Stimulated activated effector memory CD8-positive, alpha-beta T cell treated with anti-CD3 and anti-CD28 coated beads, Interleukin-12 subunit alpha, Interleukin-12 subunit beta, amount 100 ng/mL, for 72 hours (primary cell): ENCODE data around the gene KTN1.

Source experiments
- ATAC-seq: fragments of 150-1000 bp; cut with Tn5 transposase; 2 replicates; pipeline ENCODE4 v1.10.0; 2021
- DNase-seq, 2 donors: peaks; one replicate each; pipeline ENCODE4 v3.0.0; 2021 to 2022; ENCODE audit warnings: low spot score in 2 of 2
- H3K27ac Mint-ChIP-seq: one replicate; pipeline ENCODE4 v1.8.0; 2022; ENCODE audit warnings: mild to moderate bottlenecking, mixed read lengths
- H3K36me3 Mint-ChIP-seq: one replicate; pipeline ENCODE4 v1.8.0; 2022; ENCODE audit warnings: mild to moderate bottlenecking, mixed read lengths
- H3K4me1 Mint-ChIP-seq: one replicate; pipeline ENCODE4 v1.8.0; 2022; ENCODE audit warnings: mixed read lengths
- H3K4me3 Mint-ChIP-seq: one replicate; pipeline ENCODE4 v1.8.0; 2022; ENCODE audit warnings: mild to moderate bottlenecking, mixed read lengths
- H3K9me3 Mint-ChIP-seq: one replicate; pipeline ENCODE4 v1.8.0; 2022; ENCODE audit warnings: mixed read lengths

Gene KTN1

GRCh38 chr14:55587847-55588246, 7.8 kb downstream of the KTN1 start:
- Mint-ChIP-seq H3K27ac (no peak overlapping the region), H3K4me1 (peaks cover 56% of the 10 kb centered on the region), H3K36me3 (peaks cover 9% of the 10 kb centered on the region), H3K4me3 (no peak overlapping the region), H3K9me3 (no peaks in the 10 kb centered on the region)
- ATAC-seq: no peak
- no peak for DNase-seq

DNA sequence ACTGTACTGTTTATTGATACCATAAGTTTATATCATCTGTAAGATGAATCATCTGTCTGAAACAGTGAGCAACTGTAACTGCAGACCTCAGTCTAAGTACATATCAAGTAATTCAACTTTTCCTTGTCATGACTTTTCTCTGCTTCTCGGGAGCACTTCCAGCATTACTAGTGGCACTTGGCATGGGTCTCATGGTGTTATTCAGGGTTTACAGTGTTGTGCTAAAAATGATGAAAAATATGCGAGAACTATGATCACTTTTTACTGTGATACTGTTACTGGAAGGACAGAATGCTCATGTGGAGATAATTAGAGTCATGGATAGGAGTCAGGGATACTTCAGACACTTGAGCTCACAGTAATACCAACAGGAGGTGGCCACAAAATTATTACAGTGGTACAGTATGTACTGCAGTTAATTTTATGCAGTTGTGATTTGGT, 8.3 kb downstream of the KTN1 start:
- peak; percentile 72 for ATAC-seq
- Mint-ChIP-seq H3K4me1 (peaks cover 58% of the 10 kb centered on the region), H3K4me3 (no peak overlapping the region), H3K27ac (no peak overlapping the region), H3K9me3 (no peaks in the 10 kb centered on the region), H3K36me3 (peaks cover 9% of the 10 kb centered on the region)
- DNase-seq: no peak

DNA sequence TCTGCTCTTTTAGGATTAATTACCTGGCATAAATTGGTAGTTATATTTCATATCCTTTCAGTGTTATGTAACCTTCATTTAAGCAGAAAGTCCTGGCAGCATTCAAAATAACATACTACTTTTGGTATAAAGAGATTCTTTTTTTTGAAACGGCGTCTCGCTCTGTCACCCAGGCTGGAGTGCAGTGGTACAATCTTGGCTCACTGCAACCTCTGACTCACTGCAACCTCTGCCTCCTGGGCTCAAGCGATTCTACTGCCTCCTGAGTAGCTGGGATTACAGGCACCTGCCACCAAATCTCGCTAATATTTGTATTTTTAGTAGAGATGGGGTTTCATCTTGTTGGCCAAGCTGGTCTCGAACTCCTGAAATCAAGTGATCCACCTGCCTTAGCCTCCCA, 9.2 kb downstream of the KTN1 start:
- H3K4me1 Mint-ChIP-seq: peaks cover 66% of the 10 kb centered on the region
- no peaks in the 10 kb centered on the region for H3K9me3 Mint-ChIP-seq
- DNase-seq (no peak), ATAC-seq (no peak)
- no peak overlapping the region for H3K4me3 Mint-ChIP-seq
- H3K27ac Mint-ChIP-seq: no peak overlapping the region
- peaks cover 9% of the 10 kb centered on the region for H3K36me3 Mint-ChIP-seq

DNA sequence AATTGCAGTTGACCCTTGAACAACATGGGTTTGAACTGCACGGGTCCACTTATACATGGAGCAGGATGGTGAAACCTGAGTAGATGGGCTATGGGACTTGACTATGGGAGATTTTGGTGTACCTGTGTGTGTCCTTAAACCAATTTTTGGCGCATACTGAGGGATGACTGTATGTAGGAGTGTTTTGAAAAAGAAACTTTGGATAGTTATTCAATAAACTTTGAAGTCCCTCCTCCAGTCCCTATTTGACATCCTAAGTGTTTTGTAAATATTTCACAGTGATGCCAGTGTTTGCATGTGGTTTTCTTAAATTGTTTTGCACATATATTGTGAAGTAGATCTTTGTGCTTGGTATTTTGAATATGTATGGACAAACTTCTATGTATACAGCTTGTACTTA, 12.4 kb downstream of the KTN1 start:
- H3K27ac Mint-ChIP-seq: peak overlapping the region; percentile 38

DNA sequence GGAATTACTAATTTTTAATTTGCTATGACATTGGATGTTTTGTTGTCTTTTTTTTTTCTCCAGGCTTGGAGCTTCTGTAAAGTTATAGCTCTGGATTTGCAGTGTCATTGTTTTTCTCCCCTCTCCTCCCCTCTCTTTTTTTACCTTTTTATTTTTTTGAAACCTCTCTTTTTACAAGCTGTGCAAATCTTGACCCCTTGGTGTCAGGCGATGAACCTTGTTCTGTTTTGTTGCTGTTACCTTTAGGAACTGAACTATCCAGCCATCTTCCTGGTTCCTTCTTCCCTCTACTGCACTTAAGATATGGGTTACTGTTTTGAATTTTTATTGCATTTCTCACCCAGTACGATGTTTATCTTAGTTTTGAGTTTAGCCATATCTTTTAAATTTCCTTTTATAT, 13.7 kb downstream of the KTN1 start:
- H3K27ac Mint-ChIP-seq: no peak overlapping the region
- no peaks in the 10 kb centered on the region for H3K9me3 Mint-ChIP-seq
- H3K36me3 Mint-ChIP-seq: peaks cover 4% of the 10 kb centered on the region
- H3K4me3 Mint-ChIP-seq: no peak overlapping the region
- peaks cover 45% of the 10 kb centered on the region for H3K4me1 Mint-ChIP-seq
- DNase-seq: no peak
- no peak for ATAC-seq

More for the DNA sequence above, 12.4 kb downstream of the KTN1 start:
- ATAC-seq (no peak), DNase-seq (no peak)
- H3K9me3 Mint-ChIP-seq: no peaks in the 10 kb centered on the region
- H3K4me1 Mint-ChIP-seq: peaks cover 55% of the 10 kb centered on the region
- H3K4me3 Mint-ChIP-seq: no peak overlapping the region
- H3K36me3 Mint-ChIP-seq: peaks cover 9% of the 10 kb centered on the region

- Mint-ChIP-seq H3K4me3 (no peak overlapping the region), H3K36me3 (no peaks in the 10 kb centered on the region), H3K27ac (no peak overlapping the region)
Observed at GRCh38 chr14:55599250-55599879, 19.4 kb downstream of the KTN1 start.

GRCh38 chr14:55600784-55601561, 21.0 kb downstream of the KTN1 start:
- DNase-seq: no peak
- Mint-ChIP-seq H3K9me3 (no peaks in the 10 kb centered on the region), H3K4me1 (peaks cover 10% of the 10 kb centered on the region), H3K27ac (no peak overlapping the region), H3K4me3 (no peak overlapping the region), H3K36me3 (no peaks in the 10 kb centered on the region)
- ATAC-seq: peak; percentile 61

More at GRCh38 chr14:55599250-55599879, 19.4 kb downstream of the KTN1 start:
- ATAC-seq (no peak), DNase-seq (no peak)
- H3K9me3 Mint-ChIP-seq: no peaks in the 10 kb centered on the region
- peaks cover 18% of the 10 kb centered on the region for H3K4me1 Mint-ChIP-seq

GRCh38 chr14:55603401-55603953, 23.5 kb downstream of the KTN1 start:
- H3K4me1 Mint-ChIP-seq: peaks cover 10% of the 10 kb centered on the region
- ATAC-seq (no peak), DNase-seq (no peak)
- H3K36me3 Mint-ChIP-seq: no peaks in the 10 kb centered on the region
- no peak overlapping the region for H3K4me3 Mint-ChIP-seq
- H3K9me3 Mint-ChIP-seq: no peaks in the 10 kb centered on the region
- H3K27ac Mint-ChIP-seq: no peak overlapping the region

DNA sequence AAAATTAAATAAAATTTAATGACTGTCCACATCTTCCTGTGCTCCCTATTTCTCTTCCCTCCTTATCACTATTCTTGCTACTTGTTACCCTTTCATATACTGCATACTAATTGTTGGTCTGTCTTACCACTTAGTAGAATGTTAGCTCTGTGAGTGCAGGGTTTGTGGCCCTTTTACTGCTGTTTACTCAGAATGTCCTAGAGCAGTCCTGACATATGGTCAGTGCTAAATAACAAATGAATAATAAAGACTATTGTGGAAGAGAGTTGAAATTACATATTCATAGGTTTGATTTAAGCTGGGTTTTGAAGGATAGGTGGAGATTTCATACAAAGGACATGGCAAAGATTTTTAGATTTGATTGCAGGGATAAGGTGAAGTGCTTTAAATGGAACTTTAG, 24.5 kb downstream of the KTN1 start:
- no peak for DNase-seq
- no peak overlapping the region for H3K27ac Mint-ChIP-seq
- ATAC-seq: no peak
- H3K36me3 Mint-ChIP-seq: no peaks in the 10 kb centered on the region
- no peak overlapping the region for H3K4me3 Mint-ChIP-seq
- H3K9me3 Mint-ChIP-seq: no peaks in the 10 kb centered on the region
- peaks cover 17% of the 10 kb centered on the region for H3K4me1 Mint-ChIP-seq

GRCh38 chr14:55604900-55605418, 25.0 kb downstream of the KTN1 start:
- DNase-seq (no peak), ATAC-seq (no peak)
- Mint-ChIP-seq H3K4me1 (peaks cover 22% of the 10 kb centered on the region), H3K4me3 (no peak overlapping the region), H3K27ac (no peak overlapping the region), H3K9me3 (no peaks in the 10 kb centered on the region), H3K36me3 (no peaks in the 10 kb centered on the region)

- no peak overlapping the region for H3K27ac Mint-ChIP-seq
Observed at GRCh38 chr14:55605793-55606192, 25.8 kb downstream of the KTN1 start.

DNA sequence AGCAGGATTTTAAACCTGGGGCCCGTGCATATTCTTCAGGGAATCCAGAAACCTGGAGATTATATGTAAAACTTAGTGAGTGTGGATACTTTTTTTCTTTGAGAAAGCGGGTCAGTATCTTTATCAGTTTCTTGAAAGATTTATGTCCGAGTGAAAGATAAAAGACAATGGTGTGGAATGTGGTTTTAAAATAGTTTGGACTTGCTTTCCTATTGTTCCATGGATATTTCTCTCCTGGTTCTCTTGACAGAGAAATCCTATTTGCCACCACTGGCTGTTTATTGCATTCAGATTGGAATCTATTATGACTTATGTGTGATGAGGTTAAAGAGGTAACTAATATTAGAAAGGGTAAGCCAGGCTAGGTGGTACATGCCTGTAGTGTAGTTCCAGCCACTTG, 27.4 kb downstream of the KTN1 start:
- no peak overlapping the region for H3K27ac Mint-ChIP-seq
- no peak for DNase-seq
- no peak overlapping the region for H3K4me3 Mint-ChIP-seq
- no peak for ATAC-seq
- H3K36me3 Mint-ChIP-seq: peaks cover 7% of the 10 kb centered on the region
- H3K9me3 Mint-ChIP-seq: no peaks in the 10 kb centered on the region
- H3K4me1 Mint-ChIP-seq: peaks cover 11% of the 10 kb centered on the region

More at GRCh38 chr14:55605793-55606192, 25.8 kb downstream of the KTN1 start:
- no peaks in the 10 kb centered on the region for H3K9me3 Mint-ChIP-seq
- DNase-seq: no peak
- H3K4me3 Mint-ChIP-seq: no peak overlapping the region
- peaks cover 16% of the 10 kb centered on the region for H3K4me1 Mint-ChIP-seq
- no peak for ATAC-seq
- H3K36me3 Mint-ChIP-seq: no peaks in the 10 kb centered on the region

- H3K9me3 Mint-ChIP-seq: no peaks in the 10 kb centered on the region
- H3K4me1 Mint-ChIP-seq: peaks cover 24% of the 10 kb centered on the region
- ATAC-seq: no peak
- peaks cover 29% of the 10 kb centered on the region for H3K36me3 Mint-ChIP-seq
- no peak for DNase-seq
- H3K27ac Mint-ChIP-seq: no peak overlapping the region
- H3K4me3 Mint-ChIP-seq: no peak overlapping the region
Observed at GRCh38 chr14:55609681-55610080, 29.7 kb downstream of the KTN1 start.

- ATAC-seq: no peak
- H3K36me3 Mint-ChIP-seq: peaks cover 38% of the 10 kb centered on the region
- no peak for DNase-seq
- peaks cover 24% of the 10 kb centered on the region for H3K4me1 Mint-ChIP-seq
- H3K4me3 Mint-ChIP-seq: no peak overlapping the region
- H3K27ac Mint-ChIP-seq: no peak overlapping the region
- H3K9me3 Mint-ChIP-seq: no peaks in the 10 kb centered on the region
Observed at GRCh38 chr14:55610713-55611370, 30.8 kb downstream of the KTN1 start.

DNA sequence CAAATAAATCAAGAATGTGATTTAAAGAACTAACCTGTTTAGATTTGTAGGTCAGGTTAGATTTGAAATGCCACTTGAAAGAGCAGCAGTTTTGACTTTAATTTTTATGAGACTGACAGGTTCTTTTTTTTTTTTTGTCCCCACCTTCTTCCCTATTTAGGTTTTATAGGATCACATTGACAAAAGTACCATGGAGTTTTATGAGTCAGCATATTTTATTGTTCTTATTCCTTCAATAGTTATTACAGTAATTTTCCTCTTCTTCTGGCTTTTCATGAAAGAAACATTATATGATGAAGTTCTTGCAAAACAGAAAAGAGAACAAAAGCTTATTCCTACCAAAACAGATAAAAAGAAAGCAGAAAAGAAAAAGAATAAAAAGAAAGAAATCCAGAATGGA, 31.9 kb downstream of the KTN1 start:
- H3K4me3 Mint-ChIP-seq: no peak overlapping the region
- peaks cover 24% of the 10 kb centered on the region for H3K4me1 Mint-ChIP-seq
- no peak overlapping the region for H3K27ac Mint-ChIP-seq
- DNase-seq: no peak
- no peaks in the 10 kb centered on the region for H3K9me3 Mint-ChIP-seq
- ATAC-seq: no peak
- H3K36me3 Mint-ChIP-seq: peaks cover 48% of the 10 kb centered on the region
